GM21717 (cell line): ENCODE measurements around the gene PCBP2.
"Not testable (repeated sequence)": the region's sequence is repeated elsewhere in the genome, so short reads cannot be mapped to it uniquely, and the experiment has no call there.

Source experiments
- ATAC-seq: cut with Tn5 transposase; IDR thresholded peaks from one replicate; pipeline ENCODE4 v1.9.1; 2021; ENCODE audit warnings: mild to moderate bottlenecking, moderate library complexity; ENCODE audit not compliant: unreplicated experiment

The PCBP2 gene

GRCh38 chr12:53467880-53468279 is 16.0 kb downstream of the PCBP2 start:
- ATAC-seq: no peak

DNA sequence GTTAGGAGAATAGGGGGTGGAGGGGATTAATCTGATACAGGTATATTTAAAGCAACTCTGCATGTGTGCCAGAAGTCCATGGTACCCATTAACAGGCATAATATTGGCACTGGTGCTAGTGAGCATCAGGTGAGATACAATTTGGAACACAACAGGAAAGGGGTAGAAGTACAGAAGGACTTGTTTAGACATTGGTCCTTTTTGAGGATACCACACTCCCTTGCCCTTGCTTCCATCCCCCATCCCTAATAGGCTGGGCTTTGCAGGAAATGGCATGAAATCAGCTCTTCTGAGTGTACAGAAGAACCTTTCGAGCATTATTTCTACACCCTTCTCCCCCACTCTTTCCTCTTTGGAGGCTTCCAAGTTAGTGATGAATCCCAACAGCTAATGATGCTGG is 16.4 kb downstream of the PCBP2 start:
- ATAC-seq: no peak

GRCh38 chr12:53472056-53472582 is 20.2 kb downstream of the PCBP2 start:
- ATAC-seq: no peak

GRCh38 chr12:53474077-53474476 is 22.2 kb downstream of the PCBP2 start:
- no peak for ATAC-seq

DNA sequence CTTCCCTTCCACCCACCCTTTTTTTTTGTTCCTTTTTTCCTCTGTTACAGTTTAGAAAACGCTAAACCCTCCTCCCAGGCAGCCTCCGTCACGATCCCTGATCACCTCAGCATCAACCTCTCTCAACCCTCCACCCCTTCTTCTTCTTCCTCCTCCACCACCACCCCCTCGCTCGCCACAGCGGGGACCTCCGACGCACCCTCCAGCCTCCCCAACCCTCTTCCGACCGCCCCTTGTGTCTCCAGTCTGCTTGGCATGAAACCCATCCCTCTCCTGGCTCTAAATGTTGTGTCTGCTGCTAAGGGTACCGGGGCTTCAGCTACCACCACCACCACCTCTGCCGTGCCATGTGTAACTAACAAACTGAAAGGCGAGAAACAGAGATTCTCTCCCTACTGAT is 22.9 kb downstream of the PCBP2 start:
- ATAC-seq: no peak

GRCh38 chr12:53476769-53477209 is 24.9 kb downstream of the PCBP2 start:
- ATAC-seq: no peak

DNA sequence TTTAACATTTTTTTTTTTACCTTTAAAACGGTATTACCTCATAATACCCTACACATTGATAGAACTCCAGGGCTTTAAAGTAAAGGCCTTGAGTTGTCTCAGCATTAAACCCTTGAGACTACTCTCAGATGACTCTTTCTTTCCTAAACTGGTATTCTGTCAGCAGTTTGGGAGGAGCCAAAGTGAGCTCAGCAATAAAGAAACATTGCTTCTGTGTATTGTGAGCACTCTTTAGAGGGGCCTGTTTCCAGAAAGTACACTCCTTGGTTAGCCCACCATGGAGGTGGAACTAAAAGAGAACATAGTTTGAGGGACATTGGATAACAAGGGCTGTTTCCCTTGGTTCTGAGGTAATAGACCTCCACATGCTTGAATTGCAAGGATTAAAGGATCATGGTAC is 27.0 kb downstream of the PCBP2 start:
- no peak for ATAC-seq

- ATAC-seq: no peak
Observed at GRCh38 chr12:53479331-53479730, 27.4 kb downstream of the PCBP2 start.

GRCh38 chr12:53480491-53481442 is 28.9 kb downstream of the PCBP2 start:
- no peak for ATAC-seq

DNA sequence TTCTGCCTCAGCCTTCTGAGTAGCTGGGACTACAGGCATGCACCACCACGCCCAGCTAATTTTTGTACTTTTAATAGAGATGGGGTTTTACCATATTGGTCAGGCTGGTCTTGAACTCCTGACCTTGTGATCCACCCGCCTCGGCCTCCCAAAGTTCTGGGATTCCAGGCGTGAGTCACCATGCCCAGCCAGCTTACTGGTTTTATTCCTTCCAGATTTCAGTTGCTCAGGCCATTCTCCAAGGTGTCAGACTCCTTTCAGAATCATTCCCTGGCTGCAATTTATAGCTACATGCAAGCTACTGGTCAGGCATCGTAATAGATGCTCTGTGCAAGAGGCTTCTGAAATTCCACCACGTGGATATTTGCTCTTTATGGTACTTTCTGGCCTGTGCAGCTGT is 29.6 kb downstream of the PCBP2 start:
- ATAC-seq: not testable (repeated sequence)

DNA sequence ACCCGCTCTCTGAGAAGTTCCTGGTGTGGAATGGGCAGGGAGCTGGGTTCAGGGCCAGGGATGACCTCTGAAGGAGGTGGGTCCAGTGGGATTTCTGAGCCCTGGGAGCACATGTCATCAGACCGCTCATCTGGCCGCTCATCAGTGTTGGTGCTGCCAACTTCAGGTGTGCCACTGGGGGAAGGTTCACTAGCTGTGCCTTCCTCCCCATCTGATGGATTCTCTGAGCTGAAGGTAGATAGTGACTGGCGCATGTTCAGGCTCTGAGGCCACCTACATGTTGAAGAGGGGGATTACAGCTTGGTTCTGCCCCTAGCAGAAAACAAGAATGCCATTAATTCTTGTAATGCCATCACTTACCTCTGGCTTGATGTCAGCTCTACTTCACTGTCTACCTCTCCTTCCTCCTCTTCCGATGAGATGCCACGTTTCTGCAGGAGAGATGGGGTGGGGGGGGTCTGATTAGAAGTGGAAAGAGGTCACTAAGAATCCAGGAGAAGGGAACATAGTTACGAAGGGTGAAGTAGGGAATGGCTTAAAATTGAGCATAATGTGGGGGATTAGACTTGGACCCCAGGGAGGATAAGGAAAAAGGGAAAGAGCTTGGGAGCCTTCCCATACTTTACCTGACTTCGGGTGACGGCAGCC is 30.2 kb downstream of the PCBP2 start:
- no peak for ATAC-seq

GRCh38 chr12:53482626-53483168 is 30.8 kb downstream of the PCBP2 start:
- ATAC-seq: no peak

DNA sequence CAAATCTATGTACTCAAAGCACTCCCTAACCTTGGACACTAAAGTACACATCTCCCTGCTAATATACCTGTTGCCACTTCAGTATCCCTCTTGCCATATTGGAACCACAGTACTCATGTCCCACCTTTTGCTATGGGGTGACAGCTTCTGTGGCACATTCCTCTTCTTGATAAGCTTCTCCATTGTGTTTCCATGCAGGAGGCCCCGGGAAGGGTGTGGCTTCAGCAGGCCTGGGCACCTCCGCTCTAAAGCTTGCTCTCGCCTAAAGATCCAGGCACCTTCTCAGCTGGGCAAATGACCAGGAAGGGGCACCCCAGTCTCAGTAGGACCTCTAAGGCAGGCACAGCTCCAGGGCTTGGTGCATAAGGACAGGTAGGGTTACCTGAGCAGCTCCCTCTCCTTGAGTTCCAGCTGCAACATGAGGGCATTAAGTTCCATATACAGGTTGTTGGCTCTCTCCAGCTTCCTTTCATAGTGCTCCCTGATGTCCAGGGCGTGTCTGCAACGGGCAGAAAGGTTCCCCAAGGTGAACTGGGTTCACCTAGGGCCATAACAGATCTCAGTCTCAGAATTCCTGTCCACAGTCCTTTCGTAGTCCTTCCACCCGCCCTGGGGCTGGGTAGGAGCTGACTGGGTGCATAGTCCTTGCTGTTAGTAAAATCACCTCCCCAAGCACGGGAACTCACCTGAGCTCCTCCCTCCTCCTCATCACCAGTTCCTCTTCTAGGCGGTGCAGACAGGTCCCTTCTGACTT is 31.5 kb downstream of the PCBP2 start:
- ATAC-seq: no peak

DNA sequence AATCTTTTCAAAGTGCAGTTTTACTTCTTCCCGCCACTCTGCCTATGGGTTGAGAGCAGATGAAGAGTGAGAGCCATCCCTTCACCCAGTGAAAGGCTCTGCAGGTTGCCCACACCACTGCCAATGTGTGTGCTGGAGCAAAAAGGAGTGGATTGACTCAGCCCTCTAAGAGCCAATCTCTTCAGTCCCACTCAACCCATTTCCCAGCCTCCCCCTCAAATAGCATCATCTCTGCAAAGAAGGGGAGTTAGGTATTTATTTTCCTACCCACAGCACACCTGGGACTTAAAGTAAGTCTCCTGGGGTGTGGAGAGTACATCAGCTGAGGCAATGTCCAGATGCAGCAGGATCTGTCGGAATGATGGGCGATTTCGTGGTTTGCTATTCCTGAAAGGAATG is 32.1 kb downstream of the PCBP2 start:
- ATAC-seq: no peak

- no peak for ATAC-seq
Observed at GRCh38 chr12:53484686-53485575, 33.0 kb downstream of the PCBP2 start.

- no peak for ATAC-seq
Observed at GRCh38 chr12:53485955-53486735, 34.2 kb downstream of the PCBP2 start.

DNA sequence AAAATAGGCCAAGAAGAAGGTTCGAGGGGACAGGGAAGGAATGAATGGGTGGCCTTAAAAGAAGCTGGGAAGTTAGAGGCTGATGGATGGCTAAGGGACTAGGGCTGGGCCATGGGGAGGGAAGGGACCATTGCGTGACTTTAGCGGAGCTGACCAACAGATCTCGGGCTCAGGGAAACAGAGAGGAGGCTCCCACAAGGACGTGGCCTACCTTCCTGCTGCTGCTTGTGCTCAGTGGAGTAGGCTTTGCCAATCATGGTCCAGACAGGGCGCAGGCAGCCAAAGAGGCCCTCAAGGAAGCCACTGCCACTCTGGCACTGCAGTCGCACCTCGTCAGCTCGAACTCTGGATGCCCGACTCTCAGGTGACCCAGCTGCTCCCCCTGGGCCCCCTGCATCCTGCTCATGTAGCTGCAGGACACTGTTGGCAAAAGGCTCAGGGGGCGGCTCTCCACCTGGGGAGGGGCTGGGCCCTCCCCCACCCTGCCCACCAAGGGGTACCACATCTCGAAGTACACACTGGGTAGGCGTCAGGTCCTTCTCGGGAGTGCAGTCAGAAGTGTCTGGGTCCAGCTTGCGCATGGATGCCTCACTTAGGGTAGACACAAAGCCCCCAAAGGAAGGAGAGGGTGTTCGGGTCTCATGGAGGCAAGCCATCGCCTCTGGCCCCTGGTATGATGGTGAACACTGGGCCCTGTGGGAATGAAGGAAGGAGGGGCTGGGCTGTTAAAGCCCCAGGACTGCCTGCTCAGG is 35.0 kb downstream of the PCBP2 start:
- ATAC-seq: no peak

DNA sequence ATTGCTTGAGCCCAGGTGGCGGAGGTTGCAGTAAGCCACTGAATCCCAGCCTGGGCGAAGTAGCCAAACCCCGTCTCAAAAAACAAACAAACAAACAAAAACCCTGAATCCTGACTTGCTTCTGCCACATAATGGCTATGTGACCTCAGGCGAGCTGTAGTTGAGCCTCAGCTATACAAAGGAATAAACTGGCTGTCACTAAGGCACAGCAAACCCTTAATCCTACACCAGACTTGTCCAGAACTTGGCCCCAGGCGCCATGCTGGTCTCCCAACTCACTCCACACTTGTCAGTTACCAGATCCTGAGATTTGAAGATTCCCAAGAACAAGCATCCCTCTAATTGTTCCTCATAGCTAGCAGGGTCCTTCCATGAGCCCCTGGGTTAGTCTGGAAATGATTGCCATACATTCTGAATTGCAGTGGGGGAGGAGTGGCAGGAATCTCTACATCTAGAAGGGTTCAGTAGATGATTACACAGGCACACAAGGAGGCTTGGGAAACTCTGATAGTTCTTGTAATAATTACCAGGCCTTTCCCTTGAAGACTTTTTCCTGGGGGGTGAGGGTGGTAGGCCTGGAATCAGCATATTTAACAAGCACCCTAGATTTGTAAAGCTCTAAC is 37.5 kb downstream of the PCBP2 start:
- ATAC-seq: no peak
